ENCODE data around the gene SMPDL3A.

The SMPDL3A gene

GRCh38 chr6:122845916-122846612 is 57.0 kb downstream of the SMPDL3A start:
- in situ Hi-C loops (cut with HindIII; ENCODE audit: low sequenced_read_pairs) = no loop called here

- in situ Hi-C loops (cut with HindIII; ENCODE audit: low sequenced_read_pairs) = no loop called here
Measured at GRCh38 chr6:122853259-122853995, 64.4 kb downstream of the SMPDL3A start.
